Pancreas (tissue), 10 donors: Measurements from ENCODE around the gene GPR156. TPM values are rescaled to one million over a fixed set of nuclear protein-coding genes. Genes with fewer than 3 reads are reported as not detected.

ENCODE experiments used
- ATAC-seq, 4 donors: fragments of 200-7000 bp; cut with Tn5 transposase; one replicate each; pipeline versions ENCODE4 v1.8.0 to v1.9.1; 2020; ENCODE audit warnings: mild to moderate bottlenecking in 4 of 4, moderate library complexity in 4 of 4
- DNase-seq, 6 donors: peaks; one replicate each; pipeline ENCODE4 v3.0.0-alpha.2; 2020
- FAIRE-seq: peaks from 2 replicates; lab custom pipeline; 2012; peaks lifted over from hg19 to GRCh38; lab: Jason Lieb, UNC
- H3K27ac ChIP-seq, 4 donors: fragments of 200-600 bp; sonication (generic); 1 replicate in 3 of 4; 2 replicates in 1 of 4; pipeline versions ENCODE4 v1.5.0 to v1.8.0; 2020
- H3K27me3 ChIP-seq, 4 donors: fragments of 200-600 bp; one replicate each; pipeline ENCODE4 v1.8.0; 2021
- H3K36me3 ChIP-seq, 3 donors: fragments of 200-600 bp; sonication (generic) in 1 of 3; one replicate each; pipeline versions ENCODE4 v1.5.0 to v1.8.0; 2020 to 2021
- H3K4me1 ChIP-seq, 3 donors: fragments of 200-600 bp; one replicate each; pipeline ENCODE4 v1.8.0; 2021
- H3K4me3 ChIP-seq, 4 donors: fragments of 200-600 bp; sonication (generic) in 2 of 4; one replicate each; pipeline versions ENCODE4 v1.5.0 to v1.8.0; 2020 to 2021
- H3K9me3 ChIP-seq, 4 donors: fragments of 200-600 bp; one replicate each; pipeline ENCODE4 v1.8.0; 2021
- CTCF ChIP-seq, 4 donors: fragments of 200-600 bp; sonication (generic) in 3 of 4; IDR thresholded peaks; one replicate each; pipeline versions ENCODE4 v1.5.0 to v1.8.0; 2021; ENCODE audit warnings: antibody characterized with exemption in 4 of 4
- WGBS, 2 donors: extraction: QIAGEN DNeasy Blood & Tissue Kit; methylation state at CpG; one replicate each; pipeline ENCODE4 v1.1.7; 2013; 5-methylcytosine and 5-hydroxymethylcytosine counted together
- intact Hi-C, 3 donors: fragments of 100-400 bp; cut with DNase I; formaldehyde crosslinking; loops; one replicate each; pipeline versions ENCODE4 v1.11.1 to v1.14.2; 2022
- polyA plus RNA-seq, 2 donors: library from polyadenylated mRNA; stranded (reverse); fragments of 200-250 nt; gene quantifications; one replicate each; pipeline ENCODE4 v1.2.3, GENCODE V29; 2013
- total RNA-seq, 6 donors: library from RNA; stranded (reverse); fragmentation: NEBNext Ultra II Directional in 4 of 6; extraction: Animal tissue kit (Norgen Biotek cat#: 25700) in 4 of 6; gene quantifications; one replicate each; pipeline versions ENCODE4 v1.2.1 to v1.2.4, GENCODE V29; 2021 to 2023
- donor health status: healthy with polysubstance abuse.
- donor health status: DM: no; HTN: no; CAD: no; lungs with moderate emphysema.
- donor health status: DM: no; HTN: no; CAD: no.
- donor health status: control.
- donor health status: control.
- donor health status: Bipolar disorder and iron deficiency.
- donor health status: DM: yes; HTN: yes; CAD: no.
- donor health status: DM: no; HTN: no; CAD: no.
- donor health status: DM: no; HTN: no; CAD: no.
- donor health status: DM: yes; HTN: yes; CAD: no.

The GPR156 gene
- total and polyA plus RNA-seq, 8 donors, result 0.05 to 0.16 (median 0.08) TPM; not detected in 4

- intact Hi-C loops, result no loop called here
- no peak for DNase-seq
- no peak for TF ChIP-seq CTCF (IDR thresholded peaks at IDR 0.05)
- Histone ChIP-seq H3K27ac (no peak overlapping the region), H3K27me3 (no peaks in the 10 kb centered on the region), H3K4me3 (no peak overlapping the region), H3K9me3 (no peaks in the 10 kb centered on the region), H3K36me3 (no peaks in the 10 kb centered on the region), H3K4me1 (no peaks in the 10 kb centered on the region)
- ATAC-seq, result no peak
- FAIRE-seq, result no peak
Measured at GRCh38 chr3:120155108-120155507, 129.9 kb downstream of the GPR156 start.

- Histone ChIP-seq H3K4me3 (no peak overlapping the region), H3K27ac (no peak overlapping the region), H3K36me3 (no peaks in the 10 kb centered on the region), H3K4me1 (no peaks in the 10 kb centered on the region), H3K9me3 (no peaks in the 10 kb centered on the region), H3K27me3 (no peaks in the 10 kb centered on the region)
- intact Hi-C loops, result no loop called here
- ATAC-seq (peak in 1 of 4 donors; percentile 43), FAIRE-seq (no peak), DNase-seq (no peak)
- no peak for TF ChIP-seq CTCF (IDR thresholded peaks at IDR 0.05)
- WGBS, 2 donors, result 57 to 82% methylated on average over 2 of the region's 2 CpGs
Measured at GRCh38 chr3:120153294-120153693, 131.7 kb downstream of the GPR156 start.

GRCh38 chr3:120151791-120152190 lies 133.2 kb downstream of the GPR156 start:
- ATAC-seq (no peak), DNase-seq (no peak), FAIRE-seq (no peak)
- intact Hi-C loops, result no loop called here
- 69 to 83% methylated on average over 4 of the region's 4 CpGs for WGBS, 2 donors
- Histone ChIP-seq H3K4me3 (no peak overlapping the region), H3K27ac (no peak overlapping the region), H3K4me1 (peaks cover 0 to 6% (median 0%) of the 10 kb centered on the region in 3 donors), H3K36me3 (no peaks in the 10 kb centered on the region), H3K9me3 (no peaks in the 10 kb centered on the region), H3K27me3 (no peaks in the 10 kb centered on the region)
- TF ChIP-seq CTCF (IDR thresholded peaks at IDR 0.05), result no peak

- no peak for FAIRE-seq
- 95 to 96% methylated on average over 3 of the region's 3 CpGs for WGBS, 2 donors
- intact Hi-C loops, result no loop called here
- no peak for TF ChIP-seq CTCF (IDR thresholded peaks at IDR 0.05)
- H3K27ac ChIP-seq, result no peak overlapping the region
- no peak for ATAC-seq
- no peaks in the 10 kb centered on the region for H3K9me3 ChIP-seq
- peaks cover 0 to 6% (median 0%) of the 10 kb centered on the region in 3 donors for H3K4me1 ChIP-seq
- no peaks in the 10 kb centered on the region for H3K27me3 ChIP-seq
- H3K36me3 ChIP-seq, result no peaks in the 10 kb centered on the region
- DNase-seq, result no peak
- H3K4me3 ChIP-seq, result no peak overlapping the region
Measured at GRCh38 chr3:120148187-120148949, 136.7 kb downstream of the GPR156 start.
